Measurements from ENCODE around the gene CPAMD8. TPM values are rescaled to one million over a fixed set of nuclear protein-coding genes. Genes with fewer than 3 reads are reported as not detected.
"Not testable (repeated sequence)": the region's sequence is repeated elsewhere in the genome, so short reads cannot be mapped to it uniquely, and the experiment has no call there.

The CPAMD8 gene
- total and polyA plus RNA-seq, 12 donors: 3.1 to 33.7 (median 9.2) TPM

DNA sequence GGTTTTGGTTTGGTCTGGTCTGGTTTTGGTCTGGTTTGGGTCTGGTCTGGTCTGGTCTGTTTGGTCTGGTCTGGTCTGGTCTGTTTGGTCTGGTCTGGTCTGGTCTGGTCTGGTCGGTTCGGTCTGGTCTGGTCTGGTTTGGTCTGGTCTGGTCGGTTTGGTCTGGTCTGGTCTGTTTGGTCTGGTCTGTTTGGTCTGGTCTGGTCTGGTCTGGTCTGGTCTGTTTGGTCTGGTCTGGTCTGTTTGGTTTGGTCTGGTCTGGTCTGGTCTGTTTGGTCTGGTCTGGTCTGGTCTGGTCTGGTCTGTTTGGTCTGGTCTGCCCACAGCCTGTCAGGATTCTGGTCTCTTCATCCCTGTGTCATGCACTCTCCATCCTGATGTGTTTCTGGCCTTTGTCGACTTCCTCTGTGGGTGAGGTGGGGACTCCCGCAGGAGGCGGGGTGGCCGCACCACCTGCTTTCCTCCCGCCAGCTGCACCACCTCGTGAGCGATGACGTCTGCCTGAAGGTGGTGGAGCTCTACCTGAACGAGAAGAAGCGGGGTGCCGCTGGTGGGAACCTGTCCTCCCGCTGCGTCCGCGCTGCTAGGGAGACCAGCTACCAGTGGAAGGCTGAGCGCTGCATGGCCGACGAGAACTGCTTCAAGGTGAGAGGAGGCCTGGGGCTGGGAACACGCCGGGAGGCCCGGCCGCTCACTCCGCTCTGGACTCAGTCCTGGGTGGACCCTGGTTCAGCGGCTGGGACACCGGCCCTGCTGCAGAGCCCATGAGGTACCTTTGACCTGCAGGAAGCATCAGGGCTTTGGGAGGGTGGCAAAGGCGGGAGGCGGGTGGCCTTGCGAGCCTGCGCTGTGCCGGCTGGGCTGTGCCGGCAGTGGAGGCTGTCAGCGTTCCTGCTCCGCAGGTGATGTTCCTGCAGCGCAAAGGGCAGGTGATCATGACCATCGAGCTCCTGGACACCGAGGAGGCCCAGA is 150.7 kb downstream of the CPAMD8 start:
- intact Hi-C loops (cut with DNase I): no loop called here
- H3K4me3 ChIP-seq: no peak overlapping the region
- TF ChIP-seq, protein P1, sequence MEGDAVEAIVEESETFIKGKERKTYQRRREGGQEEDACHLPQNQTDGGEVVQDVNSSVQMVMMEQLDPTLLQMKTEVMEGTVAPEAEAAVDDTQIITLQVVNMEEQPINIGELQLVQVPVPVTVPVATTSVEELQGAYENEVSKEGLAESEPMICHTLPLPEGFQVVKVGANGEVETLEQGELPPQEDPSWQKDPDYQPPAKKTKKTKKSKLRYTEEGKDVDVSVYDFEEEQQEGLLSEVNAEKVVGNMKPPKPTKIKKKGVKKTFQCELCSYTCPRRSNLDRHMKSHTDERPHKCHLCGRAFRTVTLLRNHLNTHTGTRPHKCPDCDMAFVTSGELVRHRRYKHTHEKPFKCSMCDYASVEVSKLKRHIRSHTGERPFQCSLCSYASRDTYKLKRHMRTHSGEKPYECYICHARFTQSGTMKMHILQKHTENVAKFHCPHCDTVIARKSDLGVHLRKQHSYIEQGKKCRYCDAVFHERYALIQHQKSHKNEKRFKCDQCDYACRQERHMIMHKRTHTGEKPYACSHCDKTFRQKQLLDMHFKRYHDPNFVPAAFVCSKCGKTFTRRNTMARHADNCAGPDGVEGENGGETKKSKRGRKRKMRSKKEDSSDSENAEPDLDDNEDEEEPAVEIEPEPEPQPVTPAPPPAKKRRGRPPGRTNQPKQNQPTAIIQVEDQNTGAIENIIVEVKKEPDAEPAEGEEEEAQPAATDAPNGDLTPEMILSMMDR (IDR thresholded peaks at IDR 0.05): no peak
- TF ChIP-seq POLR2A (IDR thresholded peaks at IDR 0.05): no peak
- H3K27me3 ChIP-seq: no peaks in the 10 kb centered on the region
- H3K9me3 ChIP-seq (replicated peaks in 1 of 3): peaks cover 0 to 1% (median 0%) of the 10 kb centered on the region in 3 donors
- H3K27ac ChIP-seq: peak overlapping the region in 1 of 5 donors; percentile 55
- H3K4me1 ChIP-seq (replicated peaks in 1 of 2): peaks cover 0 to 6% of the 10 kb centered on the region in 2 donors
- WGBS, 4 donors: 92 to 99% (median 94%) methylated on average over 16 to 39 of the region's 39 CpGs
- H3K36me3 ChIP-seq (replicated peaks in 1 of 2): peaks cover 0 to 64% of the 10 kb centered on the region in 2 donors
- no peak for DNase-seq

DNA sequence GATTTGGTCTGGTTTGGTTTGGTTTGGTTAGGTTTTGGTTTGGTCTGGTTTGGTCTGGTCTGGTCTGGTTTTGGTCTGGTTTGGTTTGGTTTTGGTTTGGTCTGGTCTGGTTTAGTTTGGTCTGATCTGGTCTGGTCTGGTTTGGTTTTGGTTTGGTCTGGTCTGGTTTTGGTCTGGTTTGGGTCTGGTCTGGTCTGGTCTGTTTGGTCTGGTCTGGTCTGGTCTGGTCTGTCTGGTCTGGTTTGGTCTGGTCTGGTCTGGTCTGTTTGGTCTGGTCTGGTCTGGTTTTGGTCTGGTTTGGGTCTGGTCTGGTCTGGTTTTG is 151.7 kb downstream of the CPAMD8 start:
- intact Hi-C loops (cut with DNase I); DNase-seq; H3K4me1 ChIP-seq (replicated peaks in 1 of 2); H3K27me3 ChIP-seq; H3K27ac ChIP-seq; H3K9me3 ChIP-seq (replicated peaks in 1 of 3); H3K4me3 ChIP-seq: not testable (repeated sequence)
- H3K36me3 ChIP-seq (replicated peaks in 1 of 2): peaks cover 0 to 73% of the 10 kb centered on the region in 2 donors

DNA sequence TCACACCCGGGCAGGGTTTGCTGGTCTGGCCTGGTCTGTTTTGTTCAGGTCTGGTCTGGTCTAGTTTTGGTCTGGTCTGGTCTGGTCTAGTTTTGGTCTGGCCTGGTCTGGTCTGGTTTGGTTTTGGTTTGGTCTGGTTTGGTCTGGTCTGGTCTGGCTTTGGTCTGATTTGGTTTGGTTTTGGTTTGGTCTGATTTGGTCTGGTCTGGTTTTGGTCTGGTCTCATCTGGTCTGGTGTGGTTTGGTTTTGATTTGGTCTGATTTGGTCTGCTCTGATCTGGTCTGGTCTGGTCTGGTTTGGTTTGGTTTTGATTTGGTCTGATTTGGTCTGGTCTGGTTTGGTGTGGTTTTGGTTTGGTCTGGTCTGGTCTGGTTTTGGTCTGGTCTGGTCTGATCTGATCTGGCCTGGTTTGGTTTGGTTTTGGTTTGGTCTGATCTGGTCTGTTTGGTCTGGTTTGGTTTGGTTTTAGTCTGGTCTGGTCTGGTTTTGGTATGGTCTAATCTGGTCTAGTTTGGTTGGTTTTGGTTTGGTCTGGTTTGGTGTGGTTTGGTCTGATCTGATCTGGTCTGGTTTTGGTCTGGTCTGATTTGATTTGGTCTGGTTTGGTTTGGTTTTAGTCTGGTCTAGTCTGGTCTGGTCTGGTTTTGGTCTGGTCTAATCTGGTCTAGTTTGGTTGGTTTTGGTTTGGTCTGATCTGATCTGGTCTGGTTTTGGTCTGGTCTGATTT is 152.2 kb downstream of the CPAMD8 start:
- Histone ChIP-seq H3K4me1 (replicated peaks in 1 of 2) (peaks cover 0 to 6% of the 10 kb centered on the region in 2 donors), H3K27ac (peak overlapping the region in 1 of 5 donors; percentile 4), H3K36me3 (replicated peaks in 1 of 2) (peaks cover 0 to 73% of the 10 kb centered on the region in 2 donors), H3K4me3 (no peak overlapping the region), H3K9me3 (replicated peaks in 1 of 3) (no peaks in the 10 kb centered on the region), H3K27me3 (no peaks in the 10 kb centered on the region)
- no peak for DNase-seq
- 63 to 90% (median 80%) methylated on average over 1 of the region's 1 CpG for WGBS, 4 donors
- TF ChIP-seq, protein P1 (IDR thresholded peaks at IDR 0.05): no peak
- TF ChIP-seq POLR2A (IDR thresholded peaks at IDR 0.05): no peak
- intact Hi-C loops (cut with DNase I): no loop called here

DNA sequence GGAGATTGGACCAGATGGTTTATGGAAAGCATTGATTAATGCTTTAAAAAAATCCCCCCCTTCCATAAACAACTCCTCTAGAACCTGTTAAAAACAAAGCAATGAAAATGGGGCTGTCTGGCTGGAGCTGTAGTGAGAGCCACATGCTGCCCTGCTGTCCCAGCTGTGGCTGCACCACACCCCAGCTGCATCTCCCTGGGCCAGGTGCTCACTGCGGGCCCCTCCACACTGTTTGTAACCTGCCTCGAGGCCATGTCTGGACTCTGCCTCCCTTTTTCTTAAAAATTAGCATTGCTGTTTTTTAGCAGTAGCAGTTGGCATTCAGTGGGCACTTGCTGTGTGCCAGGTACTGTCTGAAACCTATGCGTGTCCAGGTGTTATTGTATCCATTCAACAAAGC is 153.0 kb downstream of the CPAMD8 start:
- intact Hi-C loops (cut with DNase I): no loop called here
- H3K9me3 ChIP-seq (replicated peaks in 1 of 3): no peaks in the 10 kb centered on the region
- WGBS, 4 donors: 90 to 95% (median 91%) methylated on average over 3 of the region's 3 CpGs
- H3K4me1 ChIP-seq (replicated peaks in 1 of 2): peaks cover 0 to 6% of the 10 kb centered on the region in 2 donors
- no peak for DNase-seq
- H3K4me3 ChIP-seq: no peak overlapping the region
- peak overlapping the region in 3 of 5 donors; percentile 4 to 68 (median 7) for H3K27ac ChIP-seq
- no peaks in the 10 kb centered on the region for H3K27me3 ChIP-seq
- H3K36me3 ChIP-seq (replicated peaks in 1 of 2): peaks cover 0 to 73% of the 10 kb centered on the region in 2 donors
- TF ChIP-seq, protein P1 (IDR thresholded peaks at IDR 0.05): no peak
- TF ChIP-seq POLR2A (IDR thresholded peaks at IDR 0.05): no peak

Measured in adrenal gland (tissue), 12 donors.